Stimulated activated CD8-positive, alpha-beta memory T cell treated with anti-CD3 and anti-CD28 coated beads, Interleukin-4, amount 100 ng/mL, for 24 hours (primary cell): ENCODE data around the gene CD164L2.
A peak's percentile ranks its signal among the peaks of the same experiment; 100 is the strongest.

Source experiments
- DNase-seq: peaks from one replicate; pipeline ENCODE4 v3.0.0-alpha.2; 2020; ENCODE audit warnings: low read depth

The CD164L2 gene

DNA sequence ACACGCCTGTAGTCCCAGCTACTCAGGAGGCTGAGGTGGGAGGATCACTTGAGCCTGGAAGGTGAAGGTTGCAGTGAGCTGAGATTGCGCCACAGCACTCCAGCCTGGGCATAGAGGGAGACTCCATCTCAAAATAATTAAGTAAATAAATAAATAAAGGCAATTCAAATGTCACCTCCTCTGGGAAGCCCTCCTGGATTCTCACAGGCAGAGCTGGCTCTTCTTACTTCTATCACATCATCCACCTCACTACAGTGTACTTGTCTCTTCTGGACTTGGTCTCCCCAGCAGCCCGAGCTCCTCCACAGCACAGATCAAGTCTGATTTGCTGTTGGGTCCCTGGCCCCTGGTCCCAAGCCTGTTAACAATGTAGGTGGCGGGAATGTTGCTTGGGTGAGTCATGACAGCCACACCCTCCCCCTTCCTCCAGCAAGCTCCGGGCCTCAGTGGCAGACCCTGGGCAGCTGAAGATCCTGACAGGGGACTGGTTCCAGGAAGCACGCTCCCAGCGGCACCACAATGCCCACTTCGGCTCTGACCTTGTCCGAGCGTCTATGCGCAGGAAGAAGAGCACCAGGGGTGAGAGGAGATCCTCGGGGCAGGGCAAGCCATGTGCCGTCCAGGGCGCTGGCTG is 36.0 kb downstream of the CD164L2 start:
- no peak for DNase-seq

DNA sequence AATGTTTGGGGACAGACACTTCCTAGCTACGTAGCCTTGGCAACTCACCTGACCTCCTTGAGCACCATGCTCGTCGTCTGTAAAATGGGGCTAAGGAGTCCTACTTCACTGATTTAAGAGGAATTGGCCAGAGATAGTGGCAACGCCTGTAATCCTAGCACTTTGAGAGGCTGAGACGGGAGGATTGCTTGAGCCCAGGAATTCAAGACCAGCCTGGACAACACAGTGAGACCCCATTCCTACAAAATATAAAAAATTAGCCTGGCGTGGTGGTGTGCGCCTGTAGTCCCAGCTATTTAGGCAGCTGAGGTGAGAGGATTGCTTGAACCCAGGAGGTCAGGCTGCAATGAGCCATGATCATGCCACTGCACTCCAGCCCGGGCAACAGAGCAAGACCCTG is 36.8 kb downstream of the CD164L2 start:
- DNase-seq, result no peak

DNA sequence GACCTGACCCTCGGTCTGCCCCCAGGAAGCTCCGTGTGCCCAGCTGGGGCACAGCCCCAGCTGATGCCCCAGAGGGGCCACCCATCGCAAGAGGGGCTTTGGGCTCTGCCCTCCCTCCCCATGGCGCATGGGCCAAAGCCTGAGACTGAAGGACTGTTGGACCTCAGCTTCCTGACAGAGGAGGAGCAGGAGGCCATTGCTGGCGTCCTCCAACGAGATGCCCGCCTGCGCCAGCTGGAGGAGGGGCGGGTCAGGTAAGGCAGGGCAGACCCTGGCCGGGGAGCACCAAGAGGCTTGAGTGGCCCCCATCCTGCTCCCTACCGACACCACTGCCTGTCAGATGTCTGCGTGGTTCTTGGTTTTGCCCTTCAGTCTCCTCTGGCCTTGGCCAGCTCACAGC is 37.9 kb downstream of the CD164L2 start:
- DNase-seq, result no peak

DNA sequence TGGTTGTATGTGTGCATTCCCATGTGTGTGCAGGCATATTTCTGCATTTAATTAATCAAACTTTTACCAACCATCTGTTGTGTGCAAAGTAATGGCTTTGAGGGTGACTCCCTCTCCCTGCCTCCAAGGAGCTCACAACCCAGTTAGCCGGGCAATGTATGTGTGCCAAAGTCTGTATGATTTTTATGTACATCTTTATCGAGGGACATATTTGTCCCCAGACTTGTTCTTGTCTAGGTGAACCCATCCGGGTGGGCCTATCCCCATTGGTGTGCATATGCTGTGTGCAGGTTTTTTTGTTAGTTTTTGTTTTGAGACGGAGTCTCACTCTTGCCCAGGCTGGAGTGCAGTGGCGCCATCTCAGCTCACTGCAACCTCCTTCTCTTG is 39.5 kb downstream of the CD164L2 start:
- no peak for DNase-seq

DNA sequence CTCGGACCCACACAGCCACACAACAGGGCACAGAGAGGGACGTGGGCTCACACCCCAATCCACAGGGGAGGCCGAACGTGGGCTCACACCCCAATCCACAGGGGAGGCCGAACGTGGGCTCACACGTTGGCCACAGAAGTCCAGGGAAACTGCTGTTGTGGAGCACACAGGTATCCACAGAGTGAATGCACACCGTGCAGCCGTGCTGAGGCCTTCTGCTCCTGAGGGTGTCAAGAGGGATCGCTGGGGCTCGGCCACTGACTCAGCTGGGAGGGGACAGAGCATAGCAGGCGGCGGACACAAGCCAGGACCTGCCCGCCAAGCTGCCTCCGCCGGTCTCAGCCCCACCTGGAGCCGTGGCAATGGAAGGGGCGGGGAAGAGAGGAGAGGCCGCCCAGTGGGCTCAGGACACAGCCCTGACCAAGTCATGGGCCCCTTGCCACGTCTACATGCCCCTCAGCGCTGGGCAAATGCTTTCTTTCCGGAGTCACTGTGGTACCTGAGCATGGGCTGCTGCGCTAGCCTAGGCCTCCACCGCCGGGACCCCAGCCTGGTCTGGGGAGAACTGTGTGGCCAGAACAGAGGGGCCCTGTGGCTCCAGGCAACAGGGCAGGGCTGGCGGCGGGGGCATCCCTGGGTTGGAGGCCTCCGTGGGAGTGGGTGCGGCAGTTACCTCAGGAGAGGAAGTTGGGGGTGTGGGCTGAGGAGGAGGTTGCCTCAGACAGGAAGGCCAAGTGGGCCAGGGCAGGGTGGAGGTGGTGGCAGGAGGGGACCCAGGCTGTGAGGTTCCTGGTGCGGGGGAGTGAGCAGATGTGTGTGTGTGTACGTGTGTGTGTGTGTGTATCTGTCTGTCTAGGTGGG is 40.1 kb downstream of the CD164L2 start:
- DNase-seq, result no peak

DNA sequence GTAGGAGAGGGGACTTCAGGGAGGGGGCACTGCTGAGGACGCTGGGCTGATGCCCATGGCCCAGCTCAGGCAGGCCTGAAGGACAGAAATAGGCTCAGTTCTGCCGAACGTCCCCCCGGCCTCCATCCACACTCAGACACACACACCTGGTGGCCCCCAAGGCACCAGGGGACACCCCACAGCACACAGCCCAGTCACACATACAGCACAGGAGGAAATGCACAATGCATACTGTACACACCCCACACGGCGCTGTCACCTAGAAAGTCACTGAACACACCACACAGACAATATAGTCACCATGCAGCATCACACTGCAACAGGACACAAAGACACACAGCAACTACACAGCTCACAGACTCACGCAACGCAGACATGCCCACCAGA is 40.7 kb downstream of the CD164L2 start:
- no peak for DNase-seq

DNA sequence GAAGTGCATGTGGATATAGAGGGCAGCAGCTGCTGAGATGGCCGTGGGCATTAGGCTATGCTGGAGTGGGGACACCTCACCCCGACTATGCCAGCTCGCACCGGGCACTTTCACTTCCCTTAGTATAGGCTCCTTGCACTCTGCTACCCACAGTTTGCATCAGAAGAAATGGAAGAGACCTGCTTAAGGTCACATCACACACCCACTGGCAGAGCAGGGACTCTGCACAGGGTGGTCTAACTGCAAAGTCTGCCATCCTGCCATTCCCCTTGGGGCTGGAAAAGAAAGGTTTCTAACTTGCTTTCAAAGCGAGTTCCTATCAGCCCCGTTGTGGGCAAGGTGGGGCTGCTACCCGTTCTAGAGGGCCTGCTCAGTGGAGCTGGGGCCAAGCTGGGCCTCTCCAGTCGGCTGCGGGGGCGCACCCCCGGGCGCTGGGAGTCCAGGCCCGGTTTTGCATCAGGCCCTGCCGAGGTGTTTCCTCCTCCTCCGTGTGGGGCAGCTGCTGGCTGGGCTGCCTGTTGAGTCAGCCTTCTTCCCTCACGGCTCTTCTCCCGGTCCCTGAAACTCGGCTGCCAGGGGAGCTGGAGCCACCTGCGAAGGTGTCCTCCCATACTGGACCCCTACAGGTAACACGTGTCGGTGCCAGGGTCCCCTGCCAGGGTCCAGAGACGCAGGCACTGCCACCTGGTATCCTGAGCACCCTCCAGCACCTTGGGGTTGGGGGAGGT is 41.4 kb downstream of the CD164L2 start, which contains the start of gene SYTL1:
TSS of gene SYTL1 (plus strand) at position 498 of the 728 bp plus-strand sequence. CDS start 3,313 bp downstream, outside the sequence.
- no peak for DNase-seq

DNA sequence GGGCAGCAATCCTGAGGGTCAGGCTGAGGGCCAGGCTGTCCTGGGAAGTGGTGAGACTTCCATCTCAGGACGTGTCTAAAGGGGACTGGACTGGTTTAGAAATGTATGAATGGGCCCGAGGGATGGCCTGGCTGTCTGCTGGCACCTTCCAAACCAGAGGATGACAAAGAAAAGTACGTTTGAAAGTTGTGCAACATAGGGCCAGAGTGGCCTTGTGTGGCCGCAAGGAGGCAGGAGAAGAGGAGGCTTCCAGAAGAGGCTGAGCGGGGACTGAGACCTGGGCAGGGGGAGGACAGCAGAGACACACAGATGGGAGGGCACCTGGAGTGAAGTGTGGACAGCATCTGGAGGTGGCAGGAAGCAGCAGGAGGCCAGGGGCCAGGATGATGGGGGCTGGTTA is 43.9 kb downstream of the CD164L2 start:
- no peak for DNase-seq

DNA sequence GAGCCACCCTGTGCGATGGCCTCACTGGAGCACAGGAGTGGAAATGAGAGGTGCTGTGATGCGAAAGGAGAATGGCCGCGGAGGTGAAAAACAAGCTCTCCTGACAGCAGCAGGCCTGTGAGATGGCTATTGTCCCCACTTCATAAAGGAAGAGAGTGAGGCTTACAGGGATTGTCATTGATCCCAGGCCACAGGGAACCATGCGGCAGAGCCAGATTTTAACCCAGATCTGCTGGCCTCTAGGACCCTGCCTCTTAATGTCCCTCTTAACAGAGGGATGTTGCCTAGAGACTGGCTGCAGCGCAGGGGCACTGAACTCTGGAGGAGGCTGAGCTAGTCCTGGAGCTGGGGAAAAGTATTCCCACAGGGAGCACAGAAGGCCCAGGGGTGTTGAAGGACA is 44.4 kb downstream of the CD164L2 start:
- no peak for DNase-seq

DNA sequence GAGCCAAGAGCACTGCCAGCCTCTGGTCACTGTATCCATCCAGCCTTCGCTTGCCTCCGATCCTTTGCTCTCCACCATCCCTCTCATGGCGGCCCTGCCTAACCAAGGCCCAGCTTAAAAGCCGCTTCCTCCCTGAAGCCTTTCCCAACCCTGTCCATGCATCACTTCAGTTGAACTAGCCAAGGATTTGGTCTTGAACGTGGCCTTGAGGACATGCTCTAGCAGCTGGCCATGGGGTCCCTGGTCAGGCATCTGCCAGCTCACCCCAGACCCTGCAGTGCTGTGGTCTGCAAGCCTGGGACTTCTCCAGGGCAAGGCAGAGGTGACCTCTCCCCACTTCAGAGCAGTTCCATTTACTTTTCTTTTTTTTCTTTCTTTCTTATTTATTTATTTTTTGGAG is 46.4 kb downstream of the CD164L2 start:
- DNase-seq, result no peak

DNA sequence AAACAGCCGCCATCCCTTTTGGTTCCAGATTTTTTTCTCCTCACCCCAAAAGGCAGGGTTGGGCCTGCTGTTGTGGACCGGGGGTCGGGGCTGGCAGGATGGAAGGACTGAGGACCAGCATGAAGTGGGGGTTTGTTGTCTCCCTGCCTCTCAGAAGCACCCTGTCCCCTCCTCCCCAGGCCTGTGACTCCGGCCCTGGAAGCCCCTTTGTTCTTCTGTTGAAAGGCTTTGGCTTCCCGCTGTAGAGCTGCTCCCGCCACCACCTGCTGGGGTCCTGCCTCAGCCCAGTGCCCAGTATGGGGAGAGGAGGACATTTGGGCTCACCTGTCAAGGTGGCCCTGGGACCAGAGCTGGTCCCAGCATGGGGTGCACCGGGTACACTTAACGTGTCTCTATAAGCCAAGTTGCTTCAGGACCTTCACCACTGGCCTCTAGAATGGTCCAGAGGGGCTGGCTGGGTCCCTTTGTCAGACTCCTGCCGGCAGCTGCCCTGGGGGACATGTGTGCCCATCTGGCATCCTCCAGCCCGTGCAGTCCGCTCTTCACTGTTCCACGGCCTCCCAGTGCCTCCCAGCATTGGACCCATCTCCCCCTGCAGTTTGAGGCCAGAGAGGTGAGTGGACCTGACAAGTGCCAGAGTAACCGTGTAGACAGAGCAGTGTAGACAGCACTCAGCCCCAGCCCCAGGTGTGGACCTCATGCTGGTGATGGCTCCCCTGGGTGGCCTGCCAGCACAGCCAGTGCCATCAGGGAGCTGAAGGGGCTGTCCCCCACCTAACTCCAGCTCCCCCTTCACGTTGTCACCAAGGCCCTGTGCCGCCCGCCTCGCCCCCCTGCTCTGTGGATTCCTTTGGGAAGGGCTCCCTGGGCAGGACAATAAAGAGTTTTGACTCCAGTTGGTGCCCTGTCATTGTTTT is 47.4 kb downstream of the CD164L2 start:
- DNase-seq, result no peak

DNA sequence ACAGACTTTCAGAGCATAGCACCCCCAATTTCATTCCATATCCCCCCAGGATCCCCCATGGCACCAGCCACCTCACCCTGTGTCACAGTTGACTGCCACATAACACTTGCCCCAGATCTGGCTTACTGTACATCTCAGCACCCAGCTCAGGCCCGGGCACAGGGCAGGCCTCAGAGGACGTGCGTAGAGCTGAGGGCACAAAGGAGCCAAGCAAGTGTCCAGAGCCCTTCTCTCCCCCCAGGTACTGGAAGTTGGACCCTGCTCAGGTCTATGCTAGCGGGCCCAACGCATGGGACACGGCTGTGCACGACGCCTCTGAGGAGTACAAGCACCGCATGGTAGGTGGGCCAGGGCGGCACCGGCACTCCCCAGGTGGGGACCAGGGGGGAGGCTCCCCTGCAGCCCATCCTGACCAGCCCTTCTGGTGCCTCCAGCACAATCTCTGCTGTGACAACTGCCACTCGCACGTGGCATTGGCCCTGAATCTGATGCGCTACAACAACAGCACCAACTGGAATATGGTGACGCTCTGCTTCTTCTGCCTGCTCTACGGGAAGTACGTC is 49.3 kb downstream of the CD164L2 start:
- no peak for DNase-seq

DNA sequence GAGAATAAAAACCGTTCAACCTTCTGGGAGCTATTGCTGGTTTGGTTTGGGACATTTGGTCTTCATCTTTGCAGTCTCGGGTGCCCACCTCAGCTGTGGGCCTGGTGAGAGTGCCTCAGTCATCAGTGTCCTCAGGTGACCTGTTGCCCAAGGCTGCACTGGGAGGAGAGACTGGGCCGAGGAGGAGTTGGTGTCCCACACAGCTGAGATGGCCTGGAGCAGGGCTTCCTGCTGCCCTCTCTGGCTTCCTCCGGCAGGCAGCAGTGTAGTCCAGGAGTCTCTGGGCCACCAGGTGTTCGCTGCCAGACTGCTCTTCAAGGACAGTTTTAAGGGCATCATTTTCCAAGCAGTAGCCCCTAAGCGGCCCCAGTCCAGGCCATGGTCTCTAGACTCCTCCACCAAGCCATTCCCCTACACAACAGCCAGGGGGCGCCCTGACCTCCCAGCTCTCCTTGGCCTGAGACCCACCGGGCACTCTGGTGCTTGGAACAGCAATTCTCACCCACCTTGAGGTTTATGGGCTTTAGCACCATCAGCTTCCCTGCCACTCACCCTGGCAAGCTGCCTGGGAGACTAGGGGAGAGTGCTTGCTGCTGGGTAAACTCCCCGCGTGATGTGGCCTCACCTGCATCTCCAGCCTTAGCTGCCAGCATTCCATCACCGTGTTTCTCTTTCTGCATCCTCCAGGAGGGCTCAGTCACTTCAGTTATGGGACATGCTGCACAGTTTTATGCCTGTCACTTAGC is 50.4 kb downstream of the CD164L2 start:
- DNase-seq, result peak; percentile 31

DNA sequence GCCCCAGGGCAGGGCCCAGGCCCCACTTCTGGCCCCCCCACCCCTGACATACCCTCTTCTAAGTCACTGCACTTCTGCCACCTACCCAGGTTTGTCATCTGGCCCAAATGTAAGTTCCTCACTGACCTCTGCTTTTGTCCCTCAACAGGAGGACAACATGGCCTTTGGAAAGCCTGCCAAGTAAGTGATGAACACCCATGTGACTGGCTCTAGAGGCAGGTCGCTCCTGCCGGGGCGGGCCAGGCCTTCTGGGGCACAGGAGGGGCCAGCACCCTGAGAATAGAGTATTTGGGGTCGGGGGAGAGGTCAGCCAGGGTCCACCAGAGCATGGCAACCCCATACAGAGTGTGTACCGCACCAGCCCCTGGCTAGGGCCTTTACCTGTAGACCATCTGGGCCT is 51.2 kb downstream of the CD164L2 start:
- DNase-seq, result no peak

DNA sequence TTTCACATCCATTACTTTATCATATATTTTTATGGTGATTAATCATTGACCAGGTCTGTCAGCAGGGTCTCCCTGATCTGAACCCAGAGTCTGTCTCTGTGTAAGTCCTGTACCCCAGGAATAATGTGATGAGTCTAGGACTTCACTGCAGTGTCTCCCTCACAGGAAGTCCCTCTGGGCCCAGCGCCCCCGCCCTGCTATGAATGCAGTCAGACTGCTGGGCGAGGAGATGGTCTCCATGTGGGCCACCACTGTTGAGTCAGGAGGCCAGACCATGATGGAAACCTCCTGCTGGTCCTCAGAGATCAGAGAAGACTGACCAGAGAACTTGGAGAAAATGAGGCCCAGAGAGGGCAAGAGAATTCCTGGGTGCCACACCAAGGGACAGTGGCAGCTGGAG is 51.7 kb downstream of the CD164L2 start:
- no peak for DNase-seq

DNA sequence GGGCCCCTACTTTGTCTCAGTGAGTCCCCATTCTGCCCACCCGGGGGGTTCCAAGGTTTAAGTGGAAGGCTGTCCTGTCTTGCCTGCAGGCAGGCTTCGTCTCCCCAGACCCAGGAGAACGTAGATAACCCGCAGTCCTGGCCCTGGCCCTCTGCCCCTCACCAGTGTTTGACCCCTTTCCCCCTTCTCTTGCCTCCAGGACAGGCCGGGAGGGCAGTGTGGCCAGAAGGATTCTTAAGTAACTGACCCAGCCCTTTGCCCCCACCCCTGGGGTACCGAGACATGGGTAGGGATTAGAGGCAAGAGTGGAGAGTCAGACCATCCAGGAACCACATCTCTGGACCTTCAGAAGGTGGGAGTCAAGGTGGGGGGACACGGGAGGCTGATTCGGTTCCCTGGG is 52.3 kb downstream of the CD164L2 start:
- DNase-seq, result no peak
